GM12872 (cell line): ENCODE data around the gene KIF25.
A peak's percentile ranks its signal among the peaks of the same experiment; 100 is the strongest.

ENCODE experiments used
- CTCF ChIP-seq: IDR thresholded peaks from 3 replicates; pipeline ENCODE4 v1.5.1; 2011; ENCODE audit warnings: low read depth, mild to moderate bottlenecking, low read length, moderate library complexity; ENCODE audit not compliant: insufficient read depth

Gene KIF25

GRCh38 chr6:167965592-167966539 is 31.6 kb upstream of the KIF25 start:
- TF ChIP-seq CTCF: no peak

- TF ChIP-seq CTCF: no peak
Observed at GRCh38 chr6:167966540-167966905, 30.9 kb upstream of the KIF25 start.

GRCh38 chr6:167968091-167968490 is 29.4 kb upstream of the KIF25 start:
- peak; percentile 52; the same call in 2 of the 3 replicates for TF ChIP-seq CTCF

DNA sequence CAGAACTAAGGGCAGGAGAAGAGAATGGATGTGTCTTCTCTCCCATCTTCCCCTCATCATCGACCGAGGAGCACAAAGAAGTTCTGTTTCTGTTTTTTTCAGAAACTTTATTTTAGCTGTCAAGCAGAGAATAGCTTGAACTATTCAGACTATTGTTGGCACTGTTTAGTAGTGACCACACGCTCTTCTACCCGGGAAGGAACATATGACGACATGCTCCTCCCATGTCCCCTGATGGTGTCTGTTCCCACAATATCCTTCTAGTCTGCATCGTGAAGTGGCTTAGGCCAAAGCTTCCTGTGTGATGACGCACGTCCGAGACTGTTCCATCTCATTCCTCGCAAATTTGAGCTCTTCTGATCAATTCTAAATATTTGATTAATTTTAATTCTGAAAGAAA is 27.2 kb upstream of the KIF25 start:
- TF ChIP-seq CTCF: no peak

- no peak for TF ChIP-seq CTCF
Observed at GRCh38 chr6:167972193-167972592, 25.3 kb upstream of the KIF25 start.

GRCh38 chr6:167973148-167973885 is 24.2 kb upstream of the KIF25 start:
- TF ChIP-seq CTCF: no peak

GRCh38 chr6:167974640-167975344 is 22.7 kb upstream of the KIF25 start:
- no peak for TF ChIP-seq CTCF
